Bronchial epithelial cell (primary cell): Measurements from ENCODE around the gene F2R. TPM values are rescaled to one million over a fixed set of nuclear protein-coding genes. Genes with fewer than 3 reads are reported as not detected.
A peak's percentile ranks its signal among the peaks of the same experiment; 100 is the strongest.
"Not testable (repeated sequence)": the region's sequence is repeated elsewhere in the genome, so short reads cannot be mapped to it uniquely, and the experiment has no call there.

ENCODE experiments used
- DNase-seq: peaks from one replicate; pipeline ENCODE4 v3.0.0-alpha.2; 2010; ENCODE audit warnings: low read depth
- FAIRE-seq: peaks from 2 replicates; lab custom pipeline; 2011; peaks lifted over from hg19 to GRCh38; lab: Jason Lieb, UNC
- H3K27me3 ChIP-seq: 2 replicates; pipeline ENCODE4 v1.5.1; 2011; ENCODE audit warnings: low read length; ENCODE audit not compliant: control insufficient read depth, insufficient read depth
- H3K36me3 ChIP-seq: 2 replicates; pipeline ENCODE4 v1.5.1; 2011; ENCODE audit warnings: low read length; ENCODE audit not compliant: control insufficient read depth, insufficient read depth
- H3K4me3 ChIP-seq: 2 replicates; pipeline ENCODE4 v1.5.1; 2011; ENCODE audit warnings: mild to moderate bottlenecking, low read depth, low read length, control low read depth
- CTCF ChIP-seq: IDR thresholded peaks from 2 replicates; pipeline ENCODE4 v1.5.1; 2011; ENCODE audit warnings: mild to moderate bottlenecking, moderate library complexity, low read length, control low read depth, inconsistent platforms; ENCODE audit not compliant: insufficient read depth, severe bottlenecking
- total RNA-seq: library from RNA; depleted of rRNA; stranded (reverse); fragments of >200 nt; gene quantifications from 2 replicates; pipeline ENCODE4 v1.2.1, GENCODE V29; 2014

F2R gene
- total RNA-seq, 1 donor from 2014 or later, result 12.1 TPM

GRCh38 chr5:76733049-76733417 is 17.1 kb downstream of the F2R start:
- Histone ChIP-seq H3K36me3 (peaks cover 1% of the 10 kb centered on the region), H3K4me3 (no peak overlapping the region), H3K27me3 (no peaks in the 10 kb centered on the region)
- peak; percentile 36 for FAIRE-seq
- no peak for DNase-seq
- TF ChIP-seq CTCF, result no peak

DNA sequence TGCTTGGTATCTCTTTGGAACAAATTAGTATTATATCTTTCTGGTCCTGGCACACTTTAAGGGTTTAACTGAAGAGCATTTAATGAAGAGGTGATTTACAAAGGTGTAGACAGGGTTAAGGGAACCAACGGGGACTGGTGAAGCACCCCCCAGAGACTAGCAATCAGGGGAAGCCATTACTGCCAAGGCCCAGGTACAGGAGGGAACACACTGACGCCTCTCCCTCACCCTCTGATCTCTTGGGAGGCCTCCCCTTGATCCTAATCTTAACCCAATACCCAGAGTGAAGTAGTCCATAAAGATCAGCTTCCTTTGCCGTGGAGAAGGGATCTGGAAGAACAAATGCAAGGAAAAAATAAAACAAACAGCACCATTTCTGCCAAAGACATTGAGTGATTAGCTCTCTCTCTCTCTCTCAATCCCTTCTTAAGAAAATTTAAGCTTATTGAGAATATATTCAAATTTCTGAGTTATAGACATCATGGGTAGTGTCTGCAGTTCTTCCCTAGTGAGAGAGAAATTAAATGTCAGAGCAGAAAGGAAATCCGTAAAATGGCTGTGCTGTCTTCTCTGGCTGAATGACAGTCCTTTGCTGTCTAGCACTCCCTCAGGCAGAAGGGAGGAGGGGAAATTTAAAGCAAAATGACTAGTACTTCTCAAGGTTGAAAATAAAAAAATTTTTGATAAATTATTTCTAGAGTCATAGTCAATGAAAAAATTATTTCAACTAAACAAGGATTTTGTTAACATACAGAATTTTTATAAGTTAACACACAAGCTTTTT is 20.0 kb downstream of the F2R start:
- no peak for FAIRE-seq

DNA sequence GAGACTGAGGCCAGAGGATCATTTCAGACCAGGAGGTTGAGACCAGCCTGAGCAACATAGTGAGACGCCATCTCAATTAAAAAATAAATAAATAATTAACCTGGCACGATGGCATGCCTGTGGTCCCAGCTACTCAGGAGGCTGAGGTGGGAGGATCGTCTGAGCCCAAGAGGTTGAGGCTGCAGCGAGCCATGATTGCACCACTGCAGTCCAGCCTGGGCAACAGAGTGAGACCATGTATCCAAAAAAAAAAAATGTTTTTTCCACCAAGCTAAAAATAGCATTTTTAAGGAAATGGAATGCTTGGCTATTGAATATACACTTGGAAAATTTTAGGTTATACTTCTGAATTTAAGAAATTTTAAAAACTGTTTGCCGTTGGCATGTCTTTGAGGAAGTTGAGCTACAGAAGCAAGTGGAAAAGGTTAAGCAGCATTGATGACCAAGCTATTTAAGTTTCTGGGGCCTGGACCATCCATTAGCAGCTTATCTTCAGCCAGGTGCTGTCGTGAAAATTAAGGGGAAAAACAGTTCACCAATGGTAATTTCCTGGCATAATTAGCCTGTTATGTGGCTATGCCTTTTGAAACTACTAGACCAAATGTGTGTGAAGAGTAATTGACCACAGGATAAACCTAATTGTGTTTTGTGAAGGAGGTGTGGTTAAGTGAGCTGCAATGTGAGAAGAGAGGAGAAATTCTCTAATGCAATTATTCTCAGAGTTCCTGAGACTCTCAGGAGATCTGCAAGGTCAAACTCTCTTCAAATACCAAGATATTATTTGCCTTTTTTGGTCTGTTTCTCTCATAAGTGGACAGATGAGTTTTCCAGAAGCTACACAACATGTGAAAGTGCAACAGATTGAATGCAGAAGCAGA is 21.0 kb downstream of the F2R start:
- Histone ChIP-seq H3K4me3 (no peak overlapping the region), H3K36me3 (peaks cover 1% of the 10 kb centered on the region), H3K27me3 (no peaks in the 10 kb centered on the region)
- no peak for TF ChIP-seq CTCF
- no peak for DNase-seq
- FAIRE-seq, result no peak

More for the DNA sequence above, 20.0 kb downstream of the F2R start:
- TF ChIP-seq CTCF, result no peak
- DNase-seq, result no peak
- H3K4me3 ChIP-seq, result no peak overlapping the region
- peaks cover 1% of the 10 kb centered on the region for H3K36me3 ChIP-seq
- no peaks in the 10 kb centered on the region for H3K27me3 ChIP-seq

GRCh38 chr5:76737846-76738245 is 21.9 kb downstream of the F2R start:
- TF ChIP-seq CTCF, result no peak
- H3K4me3 ChIP-seq, result no peak overlapping the region
- DNase-seq, result no peak
- H3K36me3 ChIP-seq, result peaks cover under 1% of the 10 kb centered on the region
- no peaks in the 10 kb centered on the region for H3K27me3 ChIP-seq
- FAIRE-seq, result no peak

DNA sequence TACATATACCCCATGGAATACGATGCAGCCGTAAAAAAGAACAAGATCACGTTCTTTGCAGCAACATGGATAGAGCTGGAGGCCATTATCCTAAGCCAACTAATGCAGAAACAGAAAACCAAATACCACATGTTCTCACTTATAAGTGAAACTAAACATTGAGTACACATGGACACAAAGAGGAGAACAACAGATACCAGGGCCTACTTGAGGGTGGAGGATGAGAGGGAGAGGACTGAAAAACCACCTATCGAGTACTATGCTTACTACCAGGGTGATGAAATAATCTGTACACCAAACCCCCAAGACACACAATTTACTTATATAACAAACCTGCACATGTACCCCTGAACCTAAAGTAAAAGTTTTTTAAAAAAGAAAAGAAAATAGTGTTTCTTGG is 25.6 kb downstream of the F2R start:
- not testable (repeated sequence) for DNase-seq, FAIRE-seq, H3K36me3 ChIP-seq

GRCh38 chr5:76742583-76742982 is 26.7 kb downstream of the F2R start:
- FAIRE-seq, result no peak

More for the DNA sequence above, 25.6 kb downstream of the F2R start:
- H3K4me3 ChIP-seq, H3K27me3 ChIP-seq: not testable (repeated sequence)

More at GRCh38 chr5:76742583-76742982, 26.7 kb downstream of the F2R start:
- no peaks in the 10 kb centered on the region for H3K27me3 ChIP-seq
- no peaks in the 10 kb centered on the region for H3K36me3 ChIP-seq
- TF ChIP-seq CTCF, result no peak
- DNase-seq, result peak; percentile 41
- H3K4me3 ChIP-seq, result no peak overlapping the region
